NOMO-1 (cell line): Measurements from ENCODE around the gene PUS3.
"Not testable (repeated sequence)": the region's sequence is repeated elsewhere in the genome, so short reads cannot be mapped to it uniquely, and the experiment has no call there.

Source experiments
- DNase-seq, 2 experiments: peaks; one replicate each; lab custom pipeline; 2025; ENCODE audit not compliant: unreplicated experiment in 2 of 2; lab: John Stamatoyannopoulos, UW

PUS3 gene

GRCh38 chr11:125873881-125874555, 29.0 kb downstream of the PUS3 start:
- DNase-seq, result no peak

- DNase-seq, result peak in 1 of 2 experiments; percentile 11
Observed at GRCh38 chr11:125872138-125872491, 30.9 kb downstream of the PUS3 start.

GRCh38 chr11:125871391-125872137, 31.4 kb downstream of the PUS3 start:
- DNase-seq, result no peak

GRCh38 chr11:125869521-125869920, 33.5 kb downstream of the PUS3 start:
- no peak for DNase-seq

GRCh38 chr11:125865354-125865753, 37.7 kb downstream of the PUS3 start:
- not testable (repeated sequence) for DNase-seq

GRCh38 chr11:125862786-125863185, 40.2 kb downstream of the PUS3 start:
- DNase-seq, result not testable (repeated sequence)

GRCh38 chr11:125857670-125858069, 45.3 kb downstream of the PUS3 start:
- not testable (repeated sequence) for DNase-seq

GRCh38 chr11:125846188-125846587, 56.8 kb downstream of the PUS3 start:
- DNase-seq, result no peak
